MG63 (cell line): ENCODE data around the gene FHIT. TPM values are rescaled to one million over a fixed set of nuclear protein-coding genes. Genes with fewer than 3 reads are reported as not detected.

Experiments
- DNase-seq: peaks from one replicate; pipeline ENCODE4 v3.0.0-alpha.2; 2020
- H3K27me3 ChIP-seq: fragments of 250-450 bp; sonication (Bioruptor Pico); 2 replicates; pipeline ENCODE4 v1.5.1; 2020; ENCODE audit warnings: mild to moderate bottlenecking, moderate library complexity
- H3K36me3 ChIP-seq: fragments of 250-450 bp; sonication (Bioruptor Pico); 2 replicates; pipeline ENCODE4 v1.5.1; 2020; ENCODE audit warnings: mild to moderate bottlenecking, moderate library complexity
- H3K4me3 ChIP-seq: fragments of 250-450 bp; sonication (Bioruptor Pico); 2 replicates; pipeline ENCODE4 v1.5.1; 2020; ENCODE audit warnings: mild to moderate bottlenecking, moderate library complexity
- H3K9me3 ChIP-seq: fragments of 250-450 bp; sonication (Bioruptor Pico); 2 replicates; pipeline ENCODE4 v1.5.1; 2020; ENCODE audit warnings: mild to moderate bottlenecking, moderate library complexity
- total RNA-seq: library from RNA; depleted of rRNA; stranded (reverse); fragments of >200 nt; shearing (Covaris generic); gene quantifications from 2 replicates; pipeline ENCODE4 v1.2.3, GENCODE V29; 2014; ENCODE audit warnings: low replicate concordance

Gene FHIT
- total RNA-seq, 1 experiment from 2014 or later: 1.7 TPM

GRCh38 chr3:59774000-59774399 lies 1477.3 kb downstream of the FHIT start:
- Histone ChIP-seq H3K4me3 (no peak overlapping the region), H3K36me3 (no peaks in the 10 kb centered on the region), H3K9me3 (no peaks in the 10 kb centered on the region), H3K27me3 (no peaks in the 10 kb centered on the region)
- DNase-seq: peak; percentile 7

- H3K9me3 ChIP-seq: no peaks in the 10 kb centered on the region
- H3K4me3 ChIP-seq: no peak overlapping the region
- no peak for DNase-seq
- H3K27me3 ChIP-seq: no peaks in the 10 kb centered on the region
- H3K36me3 ChIP-seq: no peaks in the 10 kb centered on the region
Observed at GRCh38 chr3:59772416-59773408, 1478.5 kb downstream of the FHIT start.

DNA sequence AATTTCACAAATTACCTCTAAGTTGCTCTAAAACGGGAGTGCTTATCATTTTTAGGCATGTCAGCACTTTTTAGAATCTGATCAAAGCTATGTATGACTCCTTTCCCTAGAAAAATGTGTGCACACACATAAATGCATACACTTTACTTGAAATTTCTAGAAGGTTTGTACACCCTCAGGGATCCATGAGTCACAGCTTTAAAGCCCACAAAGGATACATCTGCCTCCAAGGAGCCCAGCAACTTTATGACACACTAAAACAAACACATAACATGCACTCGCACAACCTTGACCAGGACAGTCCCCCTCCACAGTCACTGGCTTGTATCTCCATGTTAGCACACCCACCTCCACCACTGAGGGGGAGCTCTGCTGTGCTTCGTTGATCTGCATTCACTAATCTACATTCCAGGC lies 1479.5 kb downstream of the FHIT start:
- DNase-seq: peak; percentile 16
- Histone ChIP-seq H3K36me3 (no peaks in the 10 kb centered on the region), H3K27me3 (no peaks in the 10 kb centered on the region), H3K9me3 (no peaks in the 10 kb centered on the region), H3K4me3 (no peak overlapping the region)

- no peak for DNase-seq
- Histone ChIP-seq H3K4me3 (no peak overlapping the region), H3K9me3 (no peaks in the 10 kb centered on the region), H3K36me3 (no peaks in the 10 kb centered on the region), H3K27me3 (no peaks in the 10 kb centered on the region)
Observed at GRCh38 chr3:59769127-59769750, 1482.0 kb downstream of the FHIT start.

- H3K4me3 ChIP-seq: no peak overlapping the region
- no peaks in the 10 kb centered on the region for H3K27me3 ChIP-seq
- H3K9me3 ChIP-seq: no peaks in the 10 kb centered on the region
- peak; percentile 13 for DNase-seq
- no peaks in the 10 kb centered on the region for H3K36me3 ChIP-seq
Observed at GRCh38 chr3:59766200-59766872, 1484.9 kb downstream of the FHIT start.

GRCh38 chr3:59764171-59764570 lies 1487.1 kb downstream of the FHIT start:
- no peaks in the 10 kb centered on the region for H3K36me3 ChIP-seq
- no peaks in the 10 kb centered on the region for H3K27me3 ChIP-seq
- H3K9me3 ChIP-seq: no peaks in the 10 kb centered on the region
- peak; percentile 74 for DNase-seq
- H3K4me3 ChIP-seq: no peak overlapping the region

GRCh38 chr3:59762941-59763340 lies 1488.3 kb downstream of the FHIT start:
- no peaks in the 10 kb centered on the region for H3K9me3 ChIP-seq
- no peaks in the 10 kb centered on the region for H3K36me3 ChIP-seq
- no peaks in the 10 kb centered on the region for H3K27me3 ChIP-seq
- H3K4me3 ChIP-seq: no peak overlapping the region
- DNase-seq: peak; percentile 19

GRCh38 chr3:59759298-59760031 lies 1491.8 kb downstream of the FHIT start:
- no peaks in the 10 kb centered on the region for H3K9me3 ChIP-seq
- no peaks in the 10 kb centered on the region for H3K27me3 ChIP-seq
- DNase-seq: peak; percentile 58
- no peak overlapping the region for H3K4me3 ChIP-seq
- H3K36me3 ChIP-seq: no peaks in the 10 kb centered on the region

GRCh38 chr3:59758672-59759071 lies 1492.6 kb downstream of the FHIT start:
- no peaks in the 10 kb centered on the region for H3K36me3 ChIP-seq
- DNase-seq: no peak
- no peaks in the 10 kb centered on the region for H3K9me3 ChIP-seq
- H3K4me3 ChIP-seq: no peak overlapping the region
- H3K27me3 ChIP-seq: no peaks in the 10 kb centered on the region

DNA sequence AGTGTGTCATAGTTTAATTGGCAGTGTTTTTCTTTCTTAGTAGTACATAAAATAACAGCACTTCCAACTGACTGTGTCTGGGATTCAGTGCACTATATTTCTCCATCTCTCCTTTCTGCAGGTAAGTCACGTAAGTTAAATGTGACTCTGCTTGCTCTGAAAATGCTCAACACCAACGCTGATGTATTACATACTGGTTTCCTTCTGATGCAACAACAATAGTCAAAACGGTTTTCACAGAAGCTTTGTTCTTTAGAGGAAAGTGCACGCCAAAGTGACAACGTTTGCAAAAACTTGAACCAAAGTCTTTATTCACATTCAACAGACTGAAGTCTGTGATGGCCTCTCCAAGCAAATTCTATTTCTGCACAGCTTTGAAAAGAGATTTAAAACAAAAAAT lies 1494.3 kb downstream of the FHIT start:
- Histone ChIP-seq H3K9me3 (no peaks in the 10 kb centered on the region), H3K27me3 (no peaks in the 10 kb centered on the region), H3K36me3 (no peaks in the 10 kb centered on the region), H3K4me3 (no peak overlapping the region)
- no peak for DNase-seq

DNA sequence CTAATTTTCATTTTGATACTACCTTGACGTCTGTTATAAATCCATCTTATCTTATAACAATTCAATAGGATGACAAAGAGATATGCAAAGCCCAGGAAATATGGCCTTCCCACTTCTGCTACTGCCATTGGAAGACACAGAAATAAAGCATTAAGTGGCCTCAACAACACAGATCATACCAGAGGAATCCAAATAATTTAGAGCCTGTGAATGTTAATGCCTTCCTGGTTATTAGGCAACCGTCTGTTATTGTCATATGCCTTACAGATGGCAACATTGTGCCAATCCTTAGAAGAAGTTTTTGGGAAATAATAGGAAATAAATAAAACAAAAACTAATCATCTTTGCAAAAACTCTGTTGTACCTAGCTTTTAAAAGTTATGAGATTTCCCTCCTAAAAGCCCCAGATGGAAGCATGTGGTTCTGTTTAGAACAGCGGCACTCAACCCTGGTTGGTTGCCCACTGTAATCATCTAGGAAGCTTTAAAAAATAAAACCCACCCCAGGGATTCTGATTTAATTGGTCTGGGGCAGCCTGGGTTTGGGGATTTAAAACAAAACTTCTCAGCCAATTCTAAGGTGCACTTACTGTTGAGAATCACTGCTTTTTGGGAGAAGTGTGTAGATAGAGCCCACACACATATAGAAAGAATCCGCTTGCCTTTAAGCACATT lies 1496.7 kb downstream of the FHIT start:
- Histone ChIP-seq H3K36me3 (no peaks in the 10 kb centered on the region), H3K9me3 (no peaks in the 10 kb centered on the region), H3K27me3 (no peaks in the 10 kb centered on the region), H3K4me3 (no peak overlapping the region)
- DNase-seq: no peak

DNA sequence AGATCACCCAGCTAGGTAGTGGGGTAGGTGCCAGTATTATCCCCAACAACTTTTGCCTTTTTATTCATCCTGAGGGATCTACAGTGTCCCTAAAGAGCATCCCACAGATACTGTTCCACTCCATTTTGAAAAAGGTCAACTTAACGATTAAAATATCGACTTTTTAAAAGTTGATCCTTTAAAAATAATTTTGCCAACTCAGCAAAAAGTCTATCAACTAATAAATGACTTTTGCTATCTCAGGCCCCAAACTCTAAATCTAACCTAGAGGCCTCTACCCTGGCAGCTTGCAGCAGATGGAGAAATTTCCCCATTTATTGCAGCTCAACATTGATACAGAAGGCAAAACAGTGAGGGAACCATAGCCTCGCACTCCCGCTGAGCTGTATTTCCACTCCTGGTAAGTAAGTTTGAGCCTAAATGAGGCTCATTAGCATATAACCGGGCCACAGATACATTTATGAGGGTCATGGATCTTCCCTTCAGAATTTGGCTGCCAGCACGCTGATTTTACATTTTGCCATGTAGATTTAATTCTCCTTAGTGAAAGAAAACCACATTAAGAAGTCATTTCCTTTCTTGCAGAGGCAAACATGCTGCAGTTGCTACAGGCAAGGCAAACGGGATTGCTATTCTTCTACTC lies 1497.3 kb downstream of the FHIT start:
- no peaks in the 10 kb centered on the region for H3K27me3 ChIP-seq
- no peak for DNase-seq
- no peaks in the 10 kb centered on the region for H3K9me3 ChIP-seq
- no peak overlapping the region for H3K4me3 ChIP-seq
- no peaks in the 10 kb centered on the region for H3K36me3 ChIP-seq

GRCh38 chr3:59752925-59753324 lies 1498.3 kb downstream of the FHIT start:
- Histone ChIP-seq H3K27me3 (no peaks in the 10 kb centered on the region), H3K4me3 (no peak overlapping the region), H3K9me3 (no peaks in the 10 kb centered on the region), H3K36me3 (no peaks in the 10 kb centered on the region)
- no peak for DNase-seq

- DNase-seq: no peak
- no peaks in the 10 kb centered on the region for H3K9me3 ChIP-seq
- H3K36me3 ChIP-seq: no peaks in the 10 kb centered on the region
- H3K27me3 ChIP-seq: no peaks in the 10 kb centered on the region
- H3K4me3 ChIP-seq: no peak overlapping the region
Observed at GRCh38 chr3:59751606-59752005, 1499.6 kb downstream of the FHIT start.

GRCh38 chr3:59750391-59750790 lies 1500.9 kb downstream of the FHIT start:
- DNase-seq: no peak
- no peaks in the 10 kb centered on the region for H3K9me3 ChIP-seq
- no peaks in the 10 kb centered on the region for H3K36me3 ChIP-seq
- no peak overlapping the region for H3K4me3 ChIP-seq
- no peaks in the 10 kb centered on the region for H3K27me3 ChIP-seq

GRCh38 chr3:59749291-59749690 lies 1502.0 kb downstream of the FHIT start:
- DNase-seq: peak; percentile 44
- no peaks in the 10 kb centered on the region for H3K27me3 ChIP-seq
- no peak overlapping the region for H3K4me3 ChIP-seq
- no peaks in the 10 kb centered on the region for H3K9me3 ChIP-seq
- no peaks in the 10 kb centered on the region for H3K36me3 ChIP-seq
